Stimulated activated CD4-positive, alpha-beta T cell treated with anti-CD3 and anti-CD28 coated beads, Interleukin-1b, Interleukin-23, amount 100 ng/mL, for 4 hours (primary cell): ENCODE data around the gene BEND5.

ENCODE experiments used
- DNase-seq, 2 donors: peaks; one replicate each; pipeline ENCODE4 v3.0.0-alpha.2; 2020; ENCODE audit warnings: low read depth in 2 of 2

The BEND5 gene

GRCh38 chr1:48765335-48765734 is 11.4 kb downstream of the BEND5 start:
- DNase-seq = no peak

- DNase-seq = no peak
Measured at GRCh38 chr1:48761986-48762385, 14.7 kb downstream of the BEND5 start.

- DNase-seq = no peak
Measured at GRCh38 chr1:48761411-48761810, 15.3 kb downstream of the BEND5 start.

- no peak for DNase-seq
Measured at GRCh38 chr1:48760857-48761256, 15.8 kb downstream of the BEND5 start.

GRCh38 chr1:48758976-48759375 is 17.7 kb downstream of the BEND5 start:
- no peak for DNase-seq

- DNase-seq = no peak
Measured at GRCh38 chr1:48757363-48757762, 19.3 kb downstream of the BEND5 start.

- DNase-seq = no peak
Measured at GRCh38 chr1:48756683-48757316, 19.9 kb downstream of the BEND5 start.

- no peak for DNase-seq
Measured at GRCh38 chr1:48753293-48753692, 23.4 kb downstream of the BEND5 start.

- DNase-seq = no peak
Measured at GRCh38 chr1:48750109-48750508, 26.6 kb downstream of the BEND5 start.

- no peak for DNase-seq
Measured at GRCh38 chr1:48749068-48749467, 27.6 kb downstream of the BEND5 start.

- no peak for DNase-seq
Measured at GRCh38 chr1:48746906-48747305, 29.8 kb downstream of the BEND5 start.

GRCh38 chr1:48744032-48744431 is 32.7 kb downstream of the BEND5 start:
- DNase-seq = no peak

GRCh38 chr1:48743480-48743879 is 33.2 kb downstream of the BEND5 start:
- no peak for DNase-seq

GRCh38 chr1:48741380-48741779 is 35.3 kb downstream of the BEND5 start:
- DNase-seq = no peak

- no peak for DNase-seq
Measured at GRCh38 chr1:48740621-48741020, 36.1 kb downstream of the BEND5 start.

- DNase-seq = no peak
Measured at GRCh38 chr1:48739091-48739490, 37.6 kb downstream of the BEND5 start.

GRCh38 chr1:48738356-48738755 is 38.3 kb downstream of the BEND5 start:
- no peak for DNase-seq

- DNase-seq = no peak
Measured at GRCh38 chr1:48735796-48736195, 40.9 kb downstream of the BEND5 start.

- no peak for DNase-seq
Measured at GRCh38 chr1:48730164-48730910, 46.4 kb downstream of the BEND5 start.

GRCh38 chr1:48728584-48728983 is 48.1 kb downstream of the BEND5 start:
- no peak for DNase-seq

- DNase-seq = no peak
Measured at GRCh38 chr1:48726557-48727215, 50.0 kb downstream of the BEND5 start.

GRCh38 chr1:48726139-48726538 is 50.6 kb downstream of the BEND5 start:
- no peak for DNase-seq
